Measurements from ENCODE around the gene PINK1. TPM values are rescaled to one million over a fixed set of nuclear protein-coding genes. Genes with fewer than 3 reads are reported as not detected.

The PINK1 gene
- total RNA-seq, 1 experiment from 2014 or later = 17.0 TPM

DNA sequence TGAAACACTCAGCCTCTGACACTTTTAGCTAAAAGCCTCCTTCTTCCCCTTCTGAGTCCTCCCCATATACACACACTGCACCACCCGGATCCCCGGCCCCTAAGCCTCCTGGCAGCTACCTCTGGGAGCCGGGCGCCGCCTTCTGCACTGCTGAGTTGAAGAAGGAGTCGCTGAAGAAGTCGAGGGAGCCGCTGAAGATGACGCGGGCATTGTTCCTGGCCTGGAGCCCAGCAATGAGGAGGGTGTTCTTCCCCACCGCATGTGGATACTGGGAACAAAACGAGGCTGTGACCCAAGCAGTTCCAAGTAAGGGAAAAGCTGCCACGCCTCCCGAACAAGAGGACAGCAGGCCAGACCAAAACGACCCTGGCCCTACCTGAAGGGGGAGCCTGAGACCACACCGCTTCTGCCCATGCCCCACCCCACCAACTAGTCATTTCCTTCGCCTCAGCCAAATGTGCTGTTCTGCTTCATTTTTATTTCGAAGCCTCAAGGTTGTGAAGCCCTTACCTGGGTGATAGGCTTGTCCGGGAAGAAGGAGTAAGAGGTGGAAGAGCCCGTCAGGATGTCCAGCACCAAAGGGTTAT is 20.9 kb downstream of the PINK1 start:
- no peaks in the 10 kb centered on the region for H3K23me2 ChIP-seq (ENCODE audit: insufficient read length, low read depth, low read length, poor library complexity, severe bottlenecking)
- H3K18ac ChIP-seq (ENCODE audit: insufficient read length, low read depth, low read length) = no peak overlapping the region
- no peak overlapping the region for H3K27ac ChIP-seq (ENCODE audit: insufficient read length, low read depth, low read length)
- no peaks in the 10 kb centered on the region for H3K27me3 ChIP-seq (ENCODE audit: insufficient read depth, low read length)
- WGBS (ENCODE audit: extremely low coverage, insufficient read length, low lambda C conversion rate) = no CpG with 5 or more reads among the region's 20 CpGs
- no peak overlapping the region for H3K23ac ChIP-seq (ENCODE audit: insufficient read length, low read depth, low read length)
- Mint-ChIP-seq H3K27ac (no peak overlapping the region), H3K36me3 (ENCODE audit: insufficient read depth in 1 of 3, low read depth in 3 of 3) (peaks cover 50 to 87% (median 85%) of the 10 kb centered on the region in 3 experiments; a peak in 6 of 7 replicates), H3K9me3 (no peaks in the 10 kb centered on the region), H3K4me3 (no peak overlapping the region; a peak in 1 of 5 replicates), H3K4me1 (peaks cover 0 to under 1% of the 10 kb centered on the region in 2 experiments; a peak in 1 of 4 replicates), H3K27me3 (ENCODE audit: low read depth) (no peaks in the 10 kb centered on the region)
- peak; percentile 60 for DNase-seq
- no peak overlapping the region for H2BK20ac ChIP-seq (ENCODE audit: low read depth, low read length, poor library complexity, severe bottlenecking)
- no peak overlapping the region for H3T11ph ChIP-seq (ENCODE audit: low read length)
- no peak overlapping the region for H3K4me2 ChIP-seq (ENCODE audit: insufficient read depth, insufficient read length, low read length)
- H2BK15ac ChIP-seq (ENCODE audit: low read depth, low read length) = no peak overlapping the region
- H2BK12ac ChIP-seq (ENCODE audit: insufficient read length, low read depth, low read length) = no peak overlapping the region
- no peak overlapping the region for H2AK5ac ChIP-seq (ENCODE audit: insufficient read length, low read length)
- no peaks in the 10 kb centered on the region for H4K20me1 ChIP-seq (ENCODE audit: control insufficient read depth, insufficient read depth, insufficient read length)
- H3K79me1 ChIP-seq (ENCODE audit: insufficient read depth, low read depth, low read length, poor library complexity, severe bottlenecking) = peaks cover 3% of the 10 kb centered on the region
- H3K4me1 ChIP-seq (ENCODE audit: insufficient read depth, low read length) = no peaks in the 10 kb centered on the region
- no peak overlapping the region for H3K9ac ChIP-seq (ENCODE audit: extremely low read depth, insufficient read length, low read length)
- no peak overlapping the region for H2BK120ac ChIP-seq (ENCODE audit: low read depth, low read length, poor library complexity, severe bottlenecking)
- TF ChIP-seq, protein P1, sequence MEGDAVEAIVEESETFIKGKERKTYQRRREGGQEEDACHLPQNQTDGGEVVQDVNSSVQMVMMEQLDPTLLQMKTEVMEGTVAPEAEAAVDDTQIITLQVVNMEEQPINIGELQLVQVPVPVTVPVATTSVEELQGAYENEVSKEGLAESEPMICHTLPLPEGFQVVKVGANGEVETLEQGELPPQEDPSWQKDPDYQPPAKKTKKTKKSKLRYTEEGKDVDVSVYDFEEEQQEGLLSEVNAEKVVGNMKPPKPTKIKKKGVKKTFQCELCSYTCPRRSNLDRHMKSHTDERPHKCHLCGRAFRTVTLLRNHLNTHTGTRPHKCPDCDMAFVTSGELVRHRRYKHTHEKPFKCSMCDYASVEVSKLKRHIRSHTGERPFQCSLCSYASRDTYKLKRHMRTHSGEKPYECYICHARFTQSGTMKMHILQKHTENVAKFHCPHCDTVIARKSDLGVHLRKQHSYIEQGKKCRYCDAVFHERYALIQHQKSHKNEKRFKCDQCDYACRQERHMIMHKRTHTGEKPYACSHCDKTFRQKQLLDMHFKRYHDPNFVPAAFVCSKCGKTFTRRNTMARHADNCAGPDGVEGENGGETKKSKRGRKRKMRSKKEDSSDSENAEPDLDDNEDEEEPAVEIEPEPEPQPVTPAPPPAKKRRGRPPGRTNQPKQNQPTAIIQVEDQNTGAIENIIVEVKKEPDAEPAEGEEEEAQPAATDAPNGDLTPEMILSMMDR (conservative IDR thresholded peaks at IDR 0.05) = peak; percentile 50
- H3K9me3 ChIP-seq (ENCODE audit: control insufficient read depth, low read depth, low read length) = no peaks in the 10 kb centered on the region
- no peak overlapping the region for H4K5ac ChIP-seq (ENCODE audit: insufficient read length, low read depth, low read length)
- H2AFZ ChIP-seq (ENCODE audit: low read length) = no peak overlapping the region
- H3K79me2 ChIP-seq (ENCODE audit: insufficient read depth, low read length) = peaks cover 1% of the 10 kb centered on the region; the same call in 1 of the 2 replicates
- H3K56ac ChIP-seq (ENCODE audit: insufficient read length, low read depth, low read length) = no peak overlapping the region
- H4K91ac ChIP-seq (ENCODE audit: insufficient read length, low read depth, low read length) = no peak overlapping the region
- H2BK5ac ChIP-seq (ENCODE audit: insufficient read length, low read length) = no peak overlapping the region
- no peak overlapping the region for H3K4ac ChIP-seq (ENCODE audit: low read depth, low read length)
- H4K8ac ChIP-seq (replicated peaks; ENCODE audit: insufficient read length, low read depth, low read length) = no peak overlapping the region
- no peak overlapping the region for H3K14ac ChIP-seq (ENCODE audit: insufficient read depth, low read length)
